ENCODE data around the gene ST3GAL3.

DNA sequence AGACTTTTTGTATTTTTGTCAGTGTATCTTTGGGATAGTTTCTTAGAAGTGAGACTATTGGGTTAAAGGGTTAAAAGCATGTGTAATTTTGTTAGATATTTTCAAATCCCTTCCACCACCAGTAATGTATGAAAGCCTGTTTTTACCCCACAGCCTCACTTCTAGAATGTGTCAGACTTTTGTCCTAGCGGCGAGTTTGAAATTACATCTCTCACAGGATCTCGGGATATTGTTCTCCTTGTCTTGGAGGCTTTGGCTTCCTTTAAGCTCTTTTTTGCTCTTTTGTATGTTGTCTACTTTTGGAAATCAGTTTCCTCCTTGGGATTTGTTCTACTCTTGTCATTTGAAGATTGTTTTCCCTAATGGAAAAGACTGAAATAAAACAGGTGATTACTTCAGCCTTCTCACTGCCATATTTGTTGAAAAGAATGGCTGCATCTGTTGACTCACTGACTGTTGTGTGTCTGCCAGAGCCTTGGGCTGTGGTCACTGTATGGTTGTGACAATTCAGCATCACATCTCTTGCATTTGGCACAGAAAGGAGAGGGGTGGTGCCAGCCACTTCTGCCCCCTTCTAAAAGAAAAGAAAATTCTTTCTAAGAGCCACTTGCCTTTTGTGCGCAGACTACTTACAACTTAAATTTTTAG lies 22.6 kb downstream of the ST3GAL3 start:
- TF ChIP-seq EP300 (IDR thresholded peaks at IDR 0.05) = no peak
- TF ChIP-seq, protein P1, sequence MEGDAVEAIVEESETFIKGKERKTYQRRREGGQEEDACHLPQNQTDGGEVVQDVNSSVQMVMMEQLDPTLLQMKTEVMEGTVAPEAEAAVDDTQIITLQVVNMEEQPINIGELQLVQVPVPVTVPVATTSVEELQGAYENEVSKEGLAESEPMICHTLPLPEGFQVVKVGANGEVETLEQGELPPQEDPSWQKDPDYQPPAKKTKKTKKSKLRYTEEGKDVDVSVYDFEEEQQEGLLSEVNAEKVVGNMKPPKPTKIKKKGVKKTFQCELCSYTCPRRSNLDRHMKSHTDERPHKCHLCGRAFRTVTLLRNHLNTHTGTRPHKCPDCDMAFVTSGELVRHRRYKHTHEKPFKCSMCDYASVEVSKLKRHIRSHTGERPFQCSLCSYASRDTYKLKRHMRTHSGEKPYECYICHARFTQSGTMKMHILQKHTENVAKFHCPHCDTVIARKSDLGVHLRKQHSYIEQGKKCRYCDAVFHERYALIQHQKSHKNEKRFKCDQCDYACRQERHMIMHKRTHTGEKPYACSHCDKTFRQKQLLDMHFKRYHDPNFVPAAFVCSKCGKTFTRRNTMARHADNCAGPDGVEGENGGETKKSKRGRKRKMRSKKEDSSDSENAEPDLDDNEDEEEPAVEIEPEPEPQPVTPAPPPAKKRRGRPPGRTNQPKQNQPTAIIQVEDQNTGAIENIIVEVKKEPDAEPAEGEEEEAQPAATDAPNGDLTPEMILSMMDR (IDR thresholded peaks at IDR 0.05) = no peak
- no peak for TF ChIP-seq POLR2A (IDR thresholded peaks at IDR 0.05)
